SU-DHL-6 (cell line): Measurements from ENCODE around the gene ALDH1A3.

Experiments used
- CTCF ChIP-seq: fragments of 200-600 bp; sonication (generic); IDR thresholded peaks from one replicate; pipeline ENCODE4 v1.5.1; 2017; ENCODE audit warnings: antibody characterized with exemption, mild to moderate bottlenecking, low read length, moderate library complexity; ENCODE audit not compliant: insufficient read depth, poor library complexity, severe bottlenecking
- EZH2phosphoT487 ChIP-seq: fragments of 200-600 bp; sonication (generic), shearing (Covaris generic); conservative IDR thresholded peaks from 2 replicates; pipeline ENCODE4 v1.6.1; 2018; ENCODE audit warnings: mild to moderate bottlenecking, antibody characterized with exemption, low read length, moderate library complexity, mixed read lengths

- no peak for TF ChIP-seq CTCF
- TF ChIP-seq EZH2phosphoT487: no peak
These were observed 72.9 kb downstream of the ALDH1A3 start for GRCh38 chr15:100952566-100952965.
